Activated CD8-positive, alpha-beta T cell treated with anti-CD3 and anti-CD28 coated beads for 36 hours (primary cell): ENCODE results near the gene OBSCN. TPM values are rescaled to one million over a fixed set of nuclear protein-coding genes. Genes with fewer than 3 reads are reported as not detected.

Source experiments
- ATAC-seq: fragments of 200-7000 bp; cut with Tn5 transposase; one replicate; pipeline ENCODE4 v1.10.0; 2021; ENCODE audit warnings: mild to moderate bottlenecking, moderate library complexity
- CTCF ChIA-PET: fragments of 350-600 bp; sonication (Branson Sonifier 250); formaldehyde crosslinking; loops from one replicate; lab custom pipeline; 2021; ENCODE audit warnings: antibody characterized with exemption; lab: Charles Lee
- POLR2A ChIA-PET: fragments of 350-600 bp; sonication (Branson Sonifier 250); formaldehyde crosslinking; loops from one replicate; lab custom pipeline; 2021; ENCODE audit warnings: antibody characterized with exemption; lab: Charles Lee
- DNase-seq: peaks from one replicate; pipeline ENCODE4 v3.0.0-alpha.2; 2020
- H3K27ac Mint-ChIP-seq: one replicate; pipeline ENCODE4 v1.8.0; 2021; ENCODE audit warnings: mild to moderate bottlenecking, mixed read lengths
- H3K27me3 Mint-ChIP-seq: one replicate; pipeline ENCODE4 v1.8.0; 2021; ENCODE audit warnings: mixed read lengths
- H3K36me3 Mint-ChIP-seq: one replicate; pipeline ENCODE4 v1.8.0; 2021; ENCODE audit warnings: low read depth, mixed read lengths
- H3K4me1 Mint-ChIP-seq: one replicate; pipeline ENCODE4 v1.8.0; 2021; ENCODE audit warnings: low read depth, mixed read lengths
- H3K4me3 Mint-ChIP-seq: one replicate; pipeline ENCODE4 v1.8.0; 2021; ENCODE audit warnings: mild to moderate bottlenecking, moderate library complexity, mixed read lengths
- H3K9me3 Mint-ChIP-seq: one replicate; pipeline ENCODE4 v1.8.0; 2021; ENCODE audit warnings: mixed read lengths
- CTCF ChIP-seq: fragments of 200-600 bp; IDR thresholded peaks from one replicate; pipeline ENCODE4 v1.8.0; 2022; ENCODE audit warnings: antibody characterized with exemption, mild to moderate bottlenecking
- intact Hi-C: fragments of 100-400 bp; cut with micrococcal nuclease; formaldehyde crosslinking; loops from one replicate; pipeline ENCODE4 v1.10.0; 2022
- total RNA-seq, 2 experiments: library from RNA; stranded (reverse); gene quantifications; one replicate each; pipeline ENCODE4 v1.2.3, GENCODE V29; 2021

Gene OBSCN
- total RNA-seq, 2 experiments from 2014 or later, result 21.6 to 23.7 TPM

GRCh38 chr1:228408041-228408868 lies 200.4 kb downstream of the OBSCN start:
- no peak overlapping the region for H3K27ac Mint-ChIP-seq
- TF ChIP-seq CTCF, result no peak
- H3K27me3 Mint-ChIP-seq, result no peaks in the 10 kb centered on the region
- ATAC-seq, result no peak
- H3K36me3 Mint-ChIP-seq, result peaks cover 24% of the 10 kb centered on the region
- ChIA-PET POLR2A (no interaction called here), CTCF (no interaction called here)
- intact Hi-C loops, result loop anchor here (5.0 kb wide), 1 partner anchor 49 kb away; a partner anchor contains a TSS
- no peak for DNase-seq
- peak overlapping the region; percentile 98 for H3K4me3 Mint-ChIP-seq
- H3K4me1 Mint-ChIP-seq, result peaks cover 27% of the 10 kb centered on the region
- no peaks in the 10 kb centered on the region for H3K9me3 Mint-ChIP-seq

- CTCF ChIA-PET, result no interaction called here
- H3K27me3 Mint-ChIP-seq, result no peaks in the 10 kb centered on the region
- no peak overlapping the region for H3K27ac Mint-ChIP-seq
- H3K4me3 Mint-ChIP-seq, result peak overlapping the region; percentile 35
- peaks cover 15% of the 10 kb centered on the region for H3K36me3 Mint-ChIP-seq
- H3K4me1 Mint-ChIP-seq, result peaks cover 21% of the 10 kb centered on the region
- intact Hi-C loops, result loop anchor here (5.0 kb wide), 1 partner anchor 48 kb away; a partner anchor contains a TSS
- DNase-seq, result no peak
- no peak for TF ChIP-seq CTCF
- POLR2A ChIA-PET, result no interaction called here
- H3K9me3 Mint-ChIP-seq, result no peaks in the 10 kb centered on the region
- ATAC-seq, result no peak
Measured at GRCh38 chr1:228408869-228409805, 201.3 kb downstream of the OBSCN start.

GRCh38 chr1:228410015-228410414 lies 202.2 kb downstream of the OBSCN start:
- no peak overlapping the region for H3K27ac Mint-ChIP-seq
- ATAC-seq (no peak), DNase-seq (no peak)
- no peaks in the 10 kb centered on the region for H3K27me3 Mint-ChIP-seq
- H3K4me1 Mint-ChIP-seq, result peaks cover 12% of the 10 kb centered on the region
- peaks cover 8% of the 10 kb centered on the region for H3K36me3 Mint-ChIP-seq
- ChIA-PET CTCF (no interaction called here), POLR2A (no interaction called here)
- intact Hi-C loops, result no loop called here
- no peak for TF ChIP-seq CTCF
- H3K4me3 Mint-ChIP-seq, result no peak overlapping the region
- H3K9me3 Mint-ChIP-seq, result no peaks in the 10 kb centered on the region

- no peak overlapping the region for H3K27ac Mint-ChIP-seq
- peaks cover under 1% of the 10 kb centered on the region for H3K27me3 Mint-ChIP-seq
- H3K4me3 Mint-ChIP-seq, result no peak overlapping the region
- no peak for TF ChIP-seq CTCF
- no peak for DNase-seq
- peaks cover 12% of the 10 kb centered on the region for H3K4me1 Mint-ChIP-seq
- H3K9me3 Mint-ChIP-seq, result no peaks in the 10 kb centered on the region
- no peak for ATAC-seq
- intact Hi-C loops, result no loop called here
- peaks cover 2% of the 10 kb centered on the region for H3K36me3 Mint-ChIP-seq
- CTCF ChIA-PET, result no interaction called here
- POLR2A ChIA-PET, result interaction anchor here (0.5 kb wide), 1 partner anchor 480 kb away, joined by 4 read pairs; no protein-coding TSS in a partner anchor
Measured at GRCh38 chr1:228410671-228411070, 202.8 kb downstream of the OBSCN start.
